ENCODE measurements around the gene CYP26B1.

DNA sequence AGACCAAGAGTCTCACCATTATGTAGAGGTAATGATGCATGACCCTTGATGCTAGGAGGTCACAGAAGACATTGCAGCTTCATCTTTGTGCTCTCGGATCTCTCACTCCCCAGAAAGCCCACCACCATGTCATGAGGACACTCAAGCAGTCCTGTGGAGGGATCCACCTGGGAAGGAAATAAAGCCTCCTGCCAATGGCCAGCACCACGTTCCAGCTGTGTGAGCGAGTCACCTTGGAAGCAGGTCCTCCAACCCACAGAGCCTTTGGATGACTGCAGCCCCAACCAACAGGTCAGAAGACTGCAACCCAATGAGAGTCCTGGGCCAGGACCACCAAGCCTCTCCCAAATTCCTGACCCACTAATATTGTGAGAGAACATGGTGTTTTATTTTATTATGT, 38.4 kb downstream of the CYP26B1 start:
- TF ChIP-seq, protein P1, sequence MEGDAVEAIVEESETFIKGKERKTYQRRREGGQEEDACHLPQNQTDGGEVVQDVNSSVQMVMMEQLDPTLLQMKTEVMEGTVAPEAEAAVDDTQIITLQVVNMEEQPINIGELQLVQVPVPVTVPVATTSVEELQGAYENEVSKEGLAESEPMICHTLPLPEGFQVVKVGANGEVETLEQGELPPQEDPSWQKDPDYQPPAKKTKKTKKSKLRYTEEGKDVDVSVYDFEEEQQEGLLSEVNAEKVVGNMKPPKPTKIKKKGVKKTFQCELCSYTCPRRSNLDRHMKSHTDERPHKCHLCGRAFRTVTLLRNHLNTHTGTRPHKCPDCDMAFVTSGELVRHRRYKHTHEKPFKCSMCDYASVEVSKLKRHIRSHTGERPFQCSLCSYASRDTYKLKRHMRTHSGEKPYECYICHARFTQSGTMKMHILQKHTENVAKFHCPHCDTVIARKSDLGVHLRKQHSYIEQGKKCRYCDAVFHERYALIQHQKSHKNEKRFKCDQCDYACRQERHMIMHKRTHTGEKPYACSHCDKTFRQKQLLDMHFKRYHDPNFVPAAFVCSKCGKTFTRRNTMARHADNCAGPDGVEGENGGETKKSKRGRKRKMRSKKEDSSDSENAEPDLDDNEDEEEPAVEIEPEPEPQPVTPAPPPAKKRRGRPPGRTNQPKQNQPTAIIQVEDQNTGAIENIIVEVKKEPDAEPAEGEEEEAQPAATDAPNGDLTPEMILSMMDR (optimal IDR thresholded peaks at IDR 0.05 in 1 of 3, IDR thresholded peaks at IDR 0.05 in 1 of 3, conservative IDR thresholded peaks at IDR 0.05 in 1 of 3; ENCODE audit: extremely low read depth in 1 of 3, insufficient read depth in 2 of 3, low read length in 3 of 3), result no peak
- TF ChIP-seq EZH2 (IDR thresholded peaks at IDR 0.05; ENCODE audit: low read length), result no peak

Measured in keratinocyte (primary cell).